Thymus (tissue), 11 donors: Measurements from ENCODE around the gene MTURN. TPM values are rescaled to one million over a fixed set of nuclear protein-coding genes. Genes with fewer than 3 reads are reported as not detected.

Experiments
- DNase-seq, 9 donors: peaks; one replicate each; pipeline ENCODE4 v3.0.0-alpha.2; 2013; ENCODE audit warnings: low spot score in 9 of 9, low read depth in 6 of 9, missing footprints in 1 of 9
- H3K27ac ChIP-seq, 2 donors: one replicate each; pipeline ENCODE4 v1.5.1; 2013; ENCODE audit warnings: control low read depth in 1 of 2, low read depth in 1 of 2, low read length in 1 of 2, mild to moderate bottlenecking in 1 of 2, moderate library complexity in 1 of 2
- H3K27me3 ChIP-seq, 2 donors: one replicate each; pipeline ENCODE4 v1.5.1; 2013; ENCODE audit warnings: low read length in 1 of 2; ENCODE audit not compliant: control insufficient read depth in 2 of 2, insufficient read depth in 1 of 2
- H3K36me3 ChIP-seq, 2 donors: one replicate each; pipeline ENCODE4 v1.5.1; 2013; ENCODE audit warnings: low read length in 1 of 2, mild to moderate bottlenecking in 1 of 2, moderate library complexity in 1 of 2; ENCODE audit not compliant: control insufficient read depth in 2 of 2, insufficient read depth in 2 of 2
- H3K4me1 ChIP-seq, 2 donors: one replicate each; pipeline ENCODE4 v1.5.1; 2013; ENCODE audit warnings: low read length in 2 of 2; ENCODE audit not compliant: control insufficient read depth in 2 of 2, insufficient read depth in 2 of 2
- H3K4me3 ChIP-seq, 2 donors: one replicate each; pipeline ENCODE4 v1.5.1; 2013; ENCODE audit warnings: low read length in 2 of 2, control low read depth in 1 of 2, mild to moderate bottlenecking in 1 of 2
- H3K9me3 ChIP-seq, 2 donors: one replicate each; pipeline ENCODE4 v1.5.1; 2013; ENCODE audit warnings: low read length in 1 of 2, mild to moderate bottlenecking in 1 of 2; ENCODE audit not compliant: control insufficient read depth in 2 of 2, insufficient read depth in 1 of 2
- WGBS: extraction: QIAGEN DNeasy Blood & Tissue Kit; methylation state at CpG from one replicate; pipeline ENCODE4 v1.1.7; 2013; 5-methylcytosine and 5-hydroxymethylcytosine counted together
- polyA plus RNA-seq: library from polyadenylated mRNA; stranded (reverse); fragments of 200-250 nt; gene quantifications from one replicate; pipeline ENCODE4 v1.2.3, GENCODE V29; 2013
- total RNA-seq: library from RNA; stranded (reverse); fragments of 120-200 nt; gene quantifications from one replicate; pipeline ENCODE4 v1.2.4, GENCODE V29; 2013
- donor health status: healthy.

Gene MTURN
- total and polyA plus RNA-seq, 2 donors, result 6.4 to 18.9 TPM

DNA sequence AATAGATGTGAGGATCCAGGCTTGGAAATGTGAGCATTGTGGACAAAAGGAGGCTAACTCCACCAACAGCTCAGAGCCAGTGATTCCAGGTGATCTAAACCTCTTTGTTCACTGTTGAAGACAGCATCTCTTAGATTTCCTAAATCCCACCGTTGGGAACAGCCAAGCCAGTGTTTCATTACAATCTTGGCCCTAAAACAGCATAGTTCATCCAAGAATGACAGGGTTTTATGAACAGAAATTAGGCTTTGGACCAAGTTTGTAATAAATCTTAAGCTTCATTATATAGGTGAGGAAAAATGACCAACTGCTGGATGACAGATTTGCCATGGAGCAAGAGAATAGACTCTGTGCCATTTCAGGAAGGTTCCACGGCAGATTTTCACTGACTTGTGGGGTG, 65.8 kb downstream of the MTURN start:
- 95% methylated on average over 2 of the region's 2 CpGs for WGBS
- Histone ChIP-seq H3K4me3 (no peak overlapping the region), H3K27me3 (no peaks in the 10 kb centered on the region), H3K4me1 (no peaks in the 10 kb centered on the region), H3K27ac (no peak overlapping the region), H3K36me3 (no peaks in the 10 kb centered on the region), H3K9me3 (peaks cover 2 to 14% of the 10 kb centered on the region in 2 donors)
- no peak for DNase-seq

DNA sequence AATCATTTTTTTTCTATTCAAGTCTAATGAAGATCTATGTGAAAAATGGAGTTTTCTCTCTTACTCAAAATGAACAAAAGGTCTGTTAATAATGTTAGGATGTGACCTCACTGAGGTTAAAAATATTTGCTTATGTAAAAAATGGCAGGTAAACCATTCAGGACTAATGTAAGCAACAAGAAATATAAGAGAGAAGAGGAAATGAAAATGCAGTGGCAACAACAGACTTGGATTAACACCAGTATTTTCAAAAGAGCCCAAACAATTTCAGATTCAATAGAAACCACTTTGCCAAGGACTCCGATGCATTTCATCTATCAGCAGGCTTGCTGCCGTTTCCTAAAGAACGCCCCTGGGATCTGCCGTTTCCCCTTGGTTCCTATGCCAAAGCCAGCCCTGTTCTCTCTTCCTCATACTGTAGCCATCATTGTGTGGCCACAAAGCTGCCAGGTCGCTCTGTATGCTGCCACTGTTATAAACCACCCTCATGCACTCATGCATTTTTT, 66.4 kb downstream of the MTURN start:
- 93% methylated on average over 5 of the region's 5 CpGs for WGBS
- no peak for DNase-seq

DNA sequence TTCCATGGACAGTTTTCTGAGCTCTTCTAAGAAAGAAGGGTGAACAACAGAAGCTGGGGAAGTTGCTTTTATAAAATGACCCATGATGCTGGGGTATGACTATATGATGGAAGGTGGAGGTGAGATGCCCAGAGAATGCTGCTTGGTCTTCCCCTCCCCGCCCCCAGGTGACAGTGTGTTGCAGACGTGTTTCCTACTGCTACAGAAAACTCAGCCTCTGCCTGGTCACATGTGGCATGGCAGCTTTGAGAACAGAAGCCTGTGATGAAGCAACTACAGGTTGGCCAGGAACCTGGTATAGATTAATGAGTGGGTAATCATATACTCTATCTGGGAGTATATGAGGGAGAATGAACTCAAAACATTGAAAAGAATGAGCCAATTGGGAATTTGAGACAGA, 67.1 kb downstream of the MTURN start:
- Histone ChIP-seq H3K4me1 (no peaks in the 10 kb centered on the region), H3K27ac (no peak overlapping the region), H3K27me3 (no peaks in the 10 kb centered on the region), H3K9me3 (peaks cover 0 to 7% of the 10 kb centered on the region in 2 donors), H3K4me3 (no peak overlapping the region), H3K36me3 (no peaks in the 10 kb centered on the region)
- DNase-seq, result no peak
- 97% methylated on average over 2 of the region's 2 CpGs for WGBS

More for the DNA sequence above, 66.4 kb downstream of the MTURN start:
- Histone ChIP-seq H3K4me1 (no peaks in the 10 kb centered on the region), H3K27ac (no peak overlapping the region), H3K4me3 (no peak overlapping the region), H3K36me3 (no peaks in the 10 kb centered on the region), H3K9me3 (peaks cover 0 to 8% of the 10 kb centered on the region in 2 donors), H3K27me3 (no peaks in the 10 kb centered on the region)

- 91% methylated on average over 3 of the region's 3 CpGs for WGBS
Observed at GRCh38 chr7:30202671-30203070, 67.9 kb downstream of the MTURN start.

DNA sequence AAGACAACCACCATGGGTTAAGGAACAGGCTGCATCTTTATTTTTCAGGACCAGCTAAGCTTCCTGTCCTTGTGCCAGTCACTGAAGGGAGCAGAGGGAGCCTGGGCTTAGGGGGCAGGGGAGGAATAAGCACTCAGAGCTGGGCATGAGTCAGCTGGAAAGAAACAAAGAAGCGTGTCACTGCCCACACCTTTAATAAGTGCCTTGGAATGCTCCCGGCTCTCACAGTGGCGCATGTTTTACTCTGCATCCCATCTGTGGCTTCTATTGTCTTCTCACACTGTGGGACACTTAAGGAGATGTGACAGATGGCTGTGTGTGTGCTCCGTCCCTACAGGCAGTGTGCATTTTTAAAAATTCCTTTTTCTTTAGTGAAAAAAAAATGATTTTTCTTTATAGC, 71.7 kb downstream of the MTURN start:
- Histone ChIP-seq H3K27me3 (no peaks in the 10 kb centered on the region), H3K9me3 (no peaks in the 10 kb centered on the region), H3K4me1 (no peaks in the 10 kb centered on the region), H3K27ac (peak overlapping the region in 1 of 2 donors; percentile 9), H3K4me3 (no peak overlapping the region), H3K36me3 (no peaks in the 10 kb centered on the region)
- WGBS, result 95% methylated on average over 4 of the region's 4 CpGs
- DNase-seq, result no peak

More at GRCh38 chr7:30202671-30203070, 67.9 kb downstream of the MTURN start:
- no peaks in the 10 kb centered on the region for H3K36me3 ChIP-seq
- no peaks in the 10 kb centered on the region for H3K27me3 ChIP-seq
- no peaks in the 10 kb centered on the region for H3K9me3 ChIP-seq
- no peaks in the 10 kb centered on the region for H3K4me1 ChIP-seq
- no peak for DNase-seq
- no peak overlapping the region for H3K27ac ChIP-seq
- H3K4me3 ChIP-seq, result no peak overlapping the region

GRCh38 chr7:30206942-30207341, 72.2 kb downstream of the MTURN start:
- H3K4me3 ChIP-seq, result no peak overlapping the region
- H3K9me3 ChIP-seq, result no peaks in the 10 kb centered on the region
- WGBS, result 91% methylated on average over 8 of the region's 8 CpGs
- H3K36me3 ChIP-seq, result no peaks in the 10 kb centered on the region
- H3K27me3 ChIP-seq, result no peaks in the 10 kb centered on the region
- no peak overlapping the region for H3K27ac ChIP-seq
- H3K4me1 ChIP-seq, result no peaks in the 10 kb centered on the region
- DNase-seq, result no peak

- no peaks in the 10 kb centered on the region for H3K27me3 ChIP-seq
- H3K4me1 ChIP-seq, result no peaks in the 10 kb centered on the region
- no peak overlapping the region for H3K4me3 ChIP-seq
- DNase-seq, result no peak
- WGBS, result 99% methylated on average over 4 of the region's 4 CpGs
- no peaks in the 10 kb centered on the region for H3K36me3 ChIP-seq
- no peaks in the 10 kb centered on the region for H3K9me3 ChIP-seq
- H3K27ac ChIP-seq, result no peak overlapping the region
Observed at GRCh38 chr7:30207376-30207775, 72.6 kb downstream of the MTURN start.

GRCh38 chr7:30209951-30210350, 75.2 kb downstream of the MTURN start:
- Histone ChIP-seq H3K9me3 (no peaks in the 10 kb centered on the region), H3K27ac (no peak overlapping the region), H3K27me3 (no peaks in the 10 kb centered on the region), H3K4me1 (peaks cover 0 to 2% of the 10 kb centered on the region in 2 donors), H3K36me3 (no peaks in the 10 kb centered on the region), H3K4me3 (no peak overlapping the region)
- 98% methylated on average over 5 of the region's 5 CpGs for WGBS
- no peak for DNase-seq
